Right hindlimb (tissue), 1 donor: Measurements from ENCODE around the gene ASXL3.

Source experiments
- DNase-seq: peaks from one replicate; pipeline ENCODE4 v3.0.0-alpha.2; 2018

ASXL3 gene

DNA sequence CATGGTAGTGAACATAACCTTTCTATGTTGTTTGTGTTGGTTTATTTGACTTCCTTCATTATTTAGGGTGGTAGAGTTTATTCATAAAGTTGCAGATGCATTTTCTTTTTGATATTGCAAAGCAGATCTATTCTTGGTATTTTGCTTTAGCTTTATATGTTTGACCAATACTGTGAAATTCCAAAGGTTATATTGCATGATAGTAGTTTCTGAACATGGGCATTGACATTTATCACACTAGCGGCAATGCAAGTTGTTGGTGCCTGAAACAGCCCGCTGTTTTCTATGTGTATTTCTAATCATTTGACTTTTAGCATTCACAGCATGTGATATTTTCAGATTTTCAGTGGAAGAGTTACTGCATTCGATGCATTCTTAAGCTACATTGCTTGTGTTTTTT is 87.2 kb downstream of the ASXL3 start:
- no peak for DNase-seq

DNA sequence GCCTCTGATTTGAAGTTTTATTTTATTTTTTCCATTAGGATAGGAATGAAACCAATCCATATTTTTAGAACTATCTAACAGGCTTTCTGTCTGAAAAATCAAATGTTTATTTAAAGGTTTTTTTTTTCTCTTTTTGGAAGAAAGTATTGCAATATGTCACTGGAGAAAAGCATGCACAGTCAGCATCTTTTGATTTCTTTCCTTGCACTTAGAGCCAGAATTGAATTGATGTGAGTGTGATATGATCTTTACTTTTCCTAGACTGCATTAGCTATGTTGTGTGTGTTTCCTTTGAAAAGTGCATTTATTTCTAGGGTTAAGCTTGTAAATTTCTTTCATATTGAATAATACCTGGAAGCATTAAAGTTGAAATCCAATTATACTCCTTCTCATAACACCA is 87.6 kb downstream of the ASXL3 start:
- DNase-seq = no peak

GRCh38 chr18:33666915-33667314 is 88.9 kb downstream of the ASXL3 start:
- no peak for DNase-seq

DNA sequence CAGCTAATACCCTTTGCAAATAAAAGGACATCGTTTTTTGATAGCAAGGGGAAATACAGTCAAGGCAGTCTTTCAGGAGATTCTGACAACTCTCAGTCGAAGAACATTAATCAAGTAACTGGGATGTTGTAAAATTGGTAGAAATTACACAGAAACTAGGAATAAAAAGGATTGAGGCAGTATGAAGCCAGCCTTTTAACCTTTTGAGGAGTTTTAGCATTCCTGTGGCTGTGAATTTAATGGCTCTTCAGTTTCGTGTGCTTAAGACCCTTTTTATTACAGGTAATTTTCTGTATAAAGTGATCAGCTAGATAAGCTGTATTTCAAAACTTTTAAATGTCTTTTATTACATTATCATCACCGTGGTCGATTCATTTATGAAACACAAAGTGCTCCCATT is 91.6 kb downstream of the ASXL3 start:
- DNase-seq = no peak

- DNase-seq = no peak
Observed at GRCh38 chr18:33670029-33670428, 92.0 kb downstream of the ASXL3 start.

- no peak for DNase-seq
Observed at GRCh38 chr18:33673689-33674088, 95.7 kb downstream of the ASXL3 start.

GRCh38 chr18:33676593-33676992 is 98.6 kb downstream of the ASXL3 start:
- DNase-seq = no peak

DNA sequence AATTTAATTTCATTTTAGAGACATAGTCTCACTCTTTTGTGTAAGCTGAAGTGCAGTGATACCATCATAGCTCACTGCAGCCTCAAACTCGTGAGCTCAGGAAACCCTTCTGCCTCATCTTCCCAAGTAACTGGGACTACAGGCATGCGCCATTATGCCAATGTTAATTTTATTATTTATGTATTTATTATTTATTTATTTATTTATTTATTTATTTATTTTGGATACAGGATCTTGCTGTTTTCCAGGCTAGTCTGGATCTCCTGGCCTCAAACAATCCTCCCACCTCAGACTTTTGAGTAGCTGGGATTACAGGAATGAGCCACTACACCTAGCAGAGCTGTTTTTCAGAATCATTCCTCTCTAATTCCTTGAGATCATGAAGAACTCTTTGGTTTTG is 99.9 kb downstream of the ASXL3 start:
- no peak for DNase-seq

GRCh38 chr18:33682436-33682835 is 104.4 kb downstream of the ASXL3 start:
- DNase-seq = no peak

DNA sequence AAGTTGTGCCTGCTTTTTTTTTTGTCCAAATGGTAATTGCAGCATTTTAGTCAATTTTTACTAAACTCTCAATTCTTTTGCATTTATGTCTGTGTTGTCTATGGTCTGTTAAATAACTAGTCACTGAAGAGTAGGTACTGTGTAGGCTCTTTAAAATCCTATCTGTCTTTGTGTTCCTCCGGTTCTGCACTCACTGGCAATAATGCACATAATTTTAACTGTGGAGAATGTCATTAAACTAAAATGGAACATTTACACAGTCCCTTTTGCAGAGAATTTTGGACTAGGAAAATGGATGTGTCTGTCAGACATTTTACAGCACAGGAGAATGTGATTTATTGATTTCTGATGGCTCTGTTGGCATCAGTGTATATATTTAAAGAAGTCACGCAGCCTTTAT is 116.6 kb downstream of the ASXL3 start:
- DNase-seq = no peak

DNA sequence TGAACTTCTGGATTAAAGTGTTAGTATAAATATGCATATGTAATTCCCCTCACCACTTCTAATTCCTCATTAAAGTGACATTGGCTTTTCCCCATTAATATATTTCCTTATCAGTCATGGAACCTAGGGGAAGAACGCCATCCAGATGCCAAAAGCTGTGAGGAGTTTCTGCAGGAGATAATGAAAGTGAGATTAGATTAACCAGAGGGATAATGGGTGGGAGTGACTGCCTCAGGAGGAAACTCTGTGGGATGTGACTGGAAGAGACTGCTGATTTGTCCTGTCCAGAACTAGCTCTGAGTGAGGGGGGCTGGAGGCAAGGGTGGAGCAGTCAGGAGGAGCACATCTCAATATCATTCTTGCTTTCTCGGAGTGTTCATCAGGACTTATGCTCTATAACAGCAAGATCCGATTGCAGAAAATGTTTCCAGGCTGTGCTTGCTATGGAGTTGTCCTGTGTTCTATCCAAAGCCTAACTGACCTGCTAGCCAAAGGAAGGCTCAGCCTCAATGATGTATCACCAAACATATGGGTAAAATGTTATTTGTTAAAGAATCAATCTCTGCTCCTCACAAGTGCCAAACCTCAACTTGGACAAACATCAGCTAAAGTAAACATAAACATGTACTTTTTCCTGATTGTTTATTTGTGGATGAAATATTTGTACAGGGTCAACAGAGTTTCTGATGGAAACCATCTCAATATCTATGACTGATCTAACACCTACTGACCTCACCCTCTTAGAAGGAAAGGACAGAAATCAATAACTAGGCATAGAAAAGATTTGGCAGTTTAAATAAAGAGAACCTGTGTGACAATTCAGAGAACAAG is 118.5 kb downstream of the ASXL3 start:
- no peak for DNase-seq

GRCh38 chr18:33697498-33697897 is 119.5 kb downstream of the ASXL3 start:
- DNase-seq = no peak

- DNase-seq = no peak
Observed at GRCh38 chr18:33699372-33699771, 121.4 kb downstream of the ASXL3 start.

GRCh38 chr18:33700513-33700976 is 122.5 kb downstream of the ASXL3 start:
- no peak for DNase-seq

DNA sequence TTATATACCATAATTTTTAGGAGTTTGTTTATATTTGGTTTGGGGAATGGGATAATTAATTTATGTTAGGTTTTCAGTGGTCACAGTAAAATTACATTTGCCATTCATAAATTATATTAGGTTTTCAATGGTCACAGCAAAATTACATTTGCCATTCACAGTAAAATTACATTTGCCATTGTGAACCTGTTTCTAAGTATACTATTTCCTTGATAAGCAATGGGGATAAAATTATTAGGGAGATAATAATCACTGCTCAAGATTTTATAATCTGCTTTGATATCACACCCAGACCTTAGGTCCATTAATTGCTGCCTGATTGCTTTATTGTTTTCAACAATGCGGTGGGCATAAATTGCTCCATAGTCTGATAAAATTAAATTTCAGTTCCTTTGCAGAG is 124.6 kb downstream of the ASXL3 start:
- DNase-seq = no peak

DNA sequence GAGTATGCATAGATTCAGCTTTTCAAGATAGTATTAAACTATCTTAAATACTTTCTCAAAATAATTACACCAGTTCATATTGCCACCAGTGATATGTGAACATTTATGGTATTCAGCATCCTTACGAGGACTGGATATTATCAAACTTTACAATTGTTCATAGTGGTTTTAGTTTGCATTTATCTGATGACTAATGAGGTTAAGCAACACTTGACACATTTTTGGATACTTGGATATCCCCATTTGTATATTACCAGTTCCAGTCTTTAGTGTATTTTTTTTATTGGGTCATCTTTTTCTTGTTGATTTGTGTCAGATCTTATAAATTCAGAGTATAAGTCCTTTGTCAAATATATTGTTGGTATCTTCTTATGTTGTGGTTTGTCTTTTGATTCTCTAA is 128.4 kb downstream of the ASXL3 start:
- no peak for DNase-seq

DNA sequence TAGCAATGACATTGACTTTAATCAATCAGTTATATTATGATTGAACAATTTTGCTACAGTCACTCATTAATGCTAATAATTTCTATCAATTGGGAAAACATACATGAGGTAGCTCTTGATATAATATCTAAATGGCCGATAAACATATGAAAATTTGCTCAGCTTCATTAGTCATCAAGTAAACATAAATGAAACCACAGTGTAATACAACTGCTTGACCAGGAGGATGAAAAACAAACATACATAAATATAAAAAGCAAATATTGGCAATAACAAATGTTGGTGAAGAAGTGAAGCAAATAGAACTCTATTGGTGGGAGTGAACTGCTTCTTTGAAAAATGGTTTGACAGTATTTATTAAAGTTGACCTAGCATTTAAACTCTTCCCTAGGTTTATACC is 130.9 kb downstream of the ASXL3 start:
- DNase-seq = no peak

DNA sequence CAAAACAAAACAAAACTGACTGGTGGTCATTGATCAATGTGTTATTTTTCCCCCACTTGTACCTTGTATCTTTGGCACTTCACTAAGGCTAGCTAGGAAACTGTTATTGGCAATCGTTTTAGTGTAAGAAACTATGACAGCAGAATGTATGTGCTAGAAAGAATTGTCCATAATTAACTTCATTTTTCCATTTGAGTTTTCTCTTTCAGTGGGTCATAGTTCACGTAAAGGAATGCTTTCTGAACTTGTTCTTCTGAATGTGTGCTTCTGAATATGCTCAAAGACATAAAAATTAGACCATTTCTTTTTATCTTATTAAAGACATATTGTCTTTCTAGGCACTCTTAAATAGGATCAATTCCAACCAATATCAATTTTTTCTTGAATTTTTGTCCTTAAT is 132.2 kb downstream of the ASXL3 start:
- no peak for DNase-seq

- DNase-seq = no peak
Observed at GRCh38 chr18:33711514-33711913, 133.5 kb downstream of the ASXL3 start.

DNA sequence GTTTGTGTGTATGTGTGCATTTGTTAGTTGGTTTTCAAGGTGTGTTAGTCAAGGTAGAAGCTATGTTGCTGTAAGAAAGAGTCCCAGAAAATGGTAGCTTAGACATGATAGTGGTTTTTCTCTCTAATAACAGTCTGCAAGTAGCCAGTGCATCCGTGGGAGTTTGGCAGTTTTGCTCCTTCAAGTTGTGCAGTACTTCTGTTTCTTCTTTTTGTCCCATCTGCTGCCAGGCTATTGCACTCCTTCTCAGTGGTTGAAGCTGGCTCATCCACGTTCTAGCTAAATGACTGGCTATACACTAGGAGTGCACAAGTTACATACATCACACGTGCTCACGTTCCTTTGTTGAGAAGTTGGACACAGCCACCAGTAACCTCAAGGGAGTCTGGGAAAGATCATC is 134.7 kb downstream of the ASXL3 start:
- DNase-seq = no peak

DNA sequence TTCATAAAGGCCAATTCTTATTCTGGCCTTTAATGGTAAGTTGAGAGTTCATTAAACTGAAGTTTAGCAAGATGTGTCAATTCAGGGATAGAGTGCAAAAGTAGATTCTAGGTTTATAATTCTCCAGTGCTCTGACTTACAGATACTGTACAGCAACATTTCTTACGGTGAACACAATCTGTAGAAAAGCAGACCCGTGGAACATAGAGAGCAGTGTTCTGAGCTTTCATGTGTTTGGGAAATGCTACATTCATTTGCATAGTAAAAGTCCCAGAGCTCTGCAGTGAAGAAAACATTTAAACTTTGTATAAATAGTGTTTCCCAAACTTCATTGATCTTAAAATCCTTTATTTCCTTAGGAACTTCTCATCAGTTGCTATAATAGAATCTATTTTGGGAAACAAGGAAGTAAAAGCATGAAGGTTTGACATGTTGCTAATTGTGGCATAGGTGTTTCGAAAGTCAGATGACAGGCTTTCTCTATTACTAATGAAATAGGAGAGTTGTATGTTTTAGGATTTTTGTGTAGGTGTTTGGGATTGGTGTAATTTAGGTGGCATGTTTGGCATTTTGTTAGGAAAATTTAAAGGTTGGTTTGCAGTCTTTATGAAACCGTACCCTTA is 138.2 kb downstream of the ASXL3 start:
- DNase-seq = no peak

DNA sequence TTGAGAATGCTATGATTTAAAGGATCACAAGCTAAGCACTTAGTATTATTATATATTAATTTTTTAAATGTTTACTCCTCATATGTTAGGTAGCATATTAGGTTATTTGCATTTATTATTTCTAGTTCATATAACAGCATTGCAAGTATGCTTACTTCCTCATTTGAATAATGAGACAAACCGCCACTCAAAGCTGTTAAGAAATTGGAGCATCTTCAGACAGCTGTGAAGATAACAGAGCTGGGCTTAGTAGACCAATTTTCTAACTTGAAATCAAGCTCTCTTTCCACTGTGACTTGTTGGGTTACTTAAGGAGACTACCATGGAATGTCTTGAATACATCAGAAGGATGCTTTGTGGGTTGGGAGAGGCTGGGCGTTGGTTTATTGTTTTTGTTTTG is 139.3 kb downstream of the ASXL3 start:
- no peak for DNase-seq

DNA sequence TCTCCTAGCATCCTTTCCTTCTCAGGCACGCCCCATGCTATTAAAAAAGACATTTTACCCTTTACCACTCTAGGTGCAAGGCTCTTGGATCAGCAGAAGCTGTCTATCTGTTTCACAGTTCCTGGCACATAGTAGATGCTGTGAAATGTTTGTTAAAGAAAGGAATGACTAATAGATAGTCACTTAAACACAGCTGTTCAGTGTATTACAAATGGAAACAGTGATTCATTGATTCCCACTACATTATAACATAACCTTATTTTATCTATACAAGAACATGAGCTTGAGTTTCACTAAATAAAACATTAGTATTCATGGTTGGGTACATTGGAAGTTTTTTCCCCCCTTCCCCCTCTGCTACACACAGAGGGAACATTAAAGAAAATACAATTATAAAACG is 142.1 kb downstream of the ASXL3 start:
- DNase-seq = no peak

- DNase-seq = no peak
Observed at GRCh38 chr18:33729556-33729955, 151.5 kb downstream of the ASXL3 start.

- DNase-seq = no peak
Observed at GRCh38 chr18:33733376-33733775, 155.4 kb downstream of the ASXL3 start.
